PC-3 (cell line): ENCODE data around the gene ASIC5. TPM values are rescaled to one million over a fixed set of nuclear protein-coding genes. Genes with fewer than 3 reads are reported as not detected.

ENCODE experiments used
- ATAC-seq: fragments of 200-7000 bp; cut with Tn5 transposase; 2 replicates; pipeline ENCODE4 v1.9.1; 2020; ENCODE audit warnings: mild to moderate bottlenecking, moderate library complexity
- BruUV-seq: library from RNA; stranded (reverse); fragments of 400-500 nt; replicated peaks from 2 replicates; lab custom pipeline; 2021; lab: Mats Ljungman, UMichigan
- CTCF ChIA-PET: fragments of 300-600 bp; sonication (Branson Sonifier 250); formaldehyde crosslinking; loops from one replicate; lab custom pipeline; 2022; ENCODE audit warnings: antibody characterized with exemption; lab: Charles Lee
- POLR2A ChIA-PET: fragments of 300-600 bp; sonication (Branson Sonifier 250); formaldehyde crosslinking; loops from one replicate; lab custom pipeline; 2022; ENCODE audit warnings: antibody characterized with exemption; ENCODE audit not compliant: unreplicated experiment; lab: Charles Lee
- DNase-seq: peaks from one replicate; pipeline ENCODE4 v3.0.0-alpha.2; 2015
- H2AFZ ChIP-seq: fragments of 300-600 bp; sonication (generic); 2 replicates; pipeline ENCODE4 v1.6.0; 2016; ENCODE audit warnings: antibody characterized with exemption, low read length
- H3F3A ChIP-seq: fragments of 300-600 bp; sonication (generic); one replicate; pipeline ENCODE4 v1.6.0; 2017; ENCODE audit warnings: antibody characterized with exemption, low read length, control low read depth, mild to moderate bottlenecking; ENCODE audit not compliant: unreplicated experiment
- H3K27ac ChIP-seq: fragments of 300-600 bp; sonication (generic); 2 replicates; pipeline ENCODE4 v1.5.1; 2016; ENCODE audit warnings: mild to moderate bottlenecking, low read length
- H3K27me3 ChIP-seq: fragments of 300-600 bp; sonication (generic); 2 replicates; pipeline ENCODE4 v1.6.1; 2016; ENCODE audit warnings: low read length, mixed read lengths
- H3K36me3 ChIP-seq: fragments of 300-600 bp; sonication (generic); 2 replicates; pipeline ENCODE4 v1.6.1; 2016; ENCODE audit warnings: low read depth, mixed run types, low read length, mixed read lengths
- H3K4me1 ChIP-seq: fragments of 300-600 bp; sonication (generic); 2 replicates; pipeline ENCODE4 v1.5.1; 2016; ENCODE audit warnings: low read length; ENCODE audit not compliant: insufficient read depth
- H3K4me2 ChIP-seq: fragments of 300-600 bp; sonication (generic); 2 replicates; pipeline ENCODE4 v1.6.0; 2016; ENCODE audit warnings: low read length
- H3K4me3 ChIP-seq: fragments of 300-600 bp; sonication (generic); 2 replicates; pipeline ENCODE4 v1.5.1; 2016; ENCODE audit warnings: mild to moderate bottlenecking, low read length, mixed read lengths
- H3K79me2 ChIP-seq: fragments of 300-600 bp; sonication (generic); 2 replicates; pipeline ENCODE4 v1.6.1; 2017; ENCODE audit warnings: low read length, mixed read lengths
- H3K9ac ChIP-seq: fragments of 300-600 bp; sonication (generic); 2 replicates; pipeline ENCODE4 v1.6.0; 2016; ENCODE audit warnings: mild to moderate bottlenecking, low read length
- H3K9me2 ChIP-seq: fragments of 300-600 bp; sonication (generic); replicated peaks from 2 replicates; pipeline ENCODE4 v1.6.1; 2016; ENCODE audit warnings: mixed run types, low read length, mixed read lengths
- H3K9me3 ChIP-seq: fragments of 300-600 bp; sonication (generic); 2 replicates; pipeline ENCODE4 v1.6.1; 2016; ENCODE audit warnings: low read length, mixed read lengths
- H4K20me1 ChIP-seq: fragments of 300-600 bp; sonication (generic); 2 replicates; pipeline ENCODE4 v1.6.1; 2016; ENCODE audit warnings: low read length, mixed read lengths
- EZH2 ChIP-seq: fragments of 300-600 bp; sonication (generic); IDR thresholded peaks from one replicate; pipeline ENCODE4 v1.6.1; 2017; ENCODE audit warnings: antibody characterized with exemption, mild to moderate bottlenecking, low read length; ENCODE audit not compliant: unreplicated experiment
- EZH2phosphoT487 ChIP-seq: fragments of 300-600 bp; sonication (generic); IDR thresholded peaks from 2 replicates; pipeline ENCODE4 v1.6.1; 2018; ENCODE audit warnings: mild to moderate bottlenecking, antibody characterized with exemption, low read length, borderline replicate concordance
- intact Hi-C: fragments of 100-400 bp; cut with micrococcal nuclease; formaldehyde crosslinking; loops from 2 replicates; pipeline ENCODE4 v1.9.0; 2023
- total RNA-seq: library from RNA; depleted of rRNA; stranded (reverse); fragments of >200 nt; gene quantifications from 2 replicates; pipeline ENCODE4 v1.2.3, GENCODE V29; 2014
- TF ChIP-seq, protein P1 (sequence below): fragments of 300-600 bp; sonication (generic); conservative IDR thresholded peaks from 2 replicates; pipeline ENCODE4 v1.5.1; 2017; ENCODE audit warnings: antibody characterized with exemption, low read depth, mild to moderate bottlenecking, low read length

Gene ASIC5
- total RNA-seq, 1 experiment from 2014 or later, result not detected

- ATAC-seq (no peak), DNase-seq (no peak)
- Histone ChIP-seq H3K27me3 (no peaks in the 10 kb centered on the region), H3K9ac (no peak overlapping the region), H4K20me1 (no peaks in the 10 kb centered on the region), H3K4me1 (no peaks in the 10 kb centered on the region), H3F3A (no peaks in the 10 kb centered on the region), H2AFZ (0 out of 2 replicates have a peak overlapping the region, but pooled peaks have one; percentile 26), H3K36me3 (no peaks in the 10 kb centered on the region), H3K4me2 (no peak overlapping the region), H3K79me2 (no peaks in the 10 kb centered on the region), H3K9me2 (no peaks in the 10 kb centered on the region), H3K4me3 (no peak overlapping the region), H3K9me3 (no peaks in the 10 kb centered on the region), H3K27ac (no peak overlapping the region)
- ChIA-PET POLR2A (interaction anchor here (0.6 kb wide), 1 partner anchor 713 kb away, joined by 3 read pairs; no protein-coding TSS in a partner anchor), CTCF (interaction anchor here (1.6 kb wide), 1 partner anchor 142 kb away, joined by 21 read pairs; the partner anchor contains the start of gene CTSO)
- intact Hi-C loops, result no loop called here
- TF ChIP-seq, protein P1, sequence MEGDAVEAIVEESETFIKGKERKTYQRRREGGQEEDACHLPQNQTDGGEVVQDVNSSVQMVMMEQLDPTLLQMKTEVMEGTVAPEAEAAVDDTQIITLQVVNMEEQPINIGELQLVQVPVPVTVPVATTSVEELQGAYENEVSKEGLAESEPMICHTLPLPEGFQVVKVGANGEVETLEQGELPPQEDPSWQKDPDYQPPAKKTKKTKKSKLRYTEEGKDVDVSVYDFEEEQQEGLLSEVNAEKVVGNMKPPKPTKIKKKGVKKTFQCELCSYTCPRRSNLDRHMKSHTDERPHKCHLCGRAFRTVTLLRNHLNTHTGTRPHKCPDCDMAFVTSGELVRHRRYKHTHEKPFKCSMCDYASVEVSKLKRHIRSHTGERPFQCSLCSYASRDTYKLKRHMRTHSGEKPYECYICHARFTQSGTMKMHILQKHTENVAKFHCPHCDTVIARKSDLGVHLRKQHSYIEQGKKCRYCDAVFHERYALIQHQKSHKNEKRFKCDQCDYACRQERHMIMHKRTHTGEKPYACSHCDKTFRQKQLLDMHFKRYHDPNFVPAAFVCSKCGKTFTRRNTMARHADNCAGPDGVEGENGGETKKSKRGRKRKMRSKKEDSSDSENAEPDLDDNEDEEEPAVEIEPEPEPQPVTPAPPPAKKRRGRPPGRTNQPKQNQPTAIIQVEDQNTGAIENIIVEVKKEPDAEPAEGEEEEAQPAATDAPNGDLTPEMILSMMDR, result no peak
- TF ChIP-seq EZH2 (no peak), EZH2phosphoT487 (no peak)
- no TSS peak for BruUV-seq
These were observed 55.0 kb downstream of the ASIC5 start for GRCh38 chr4:155811083-155811482.

DNA sequence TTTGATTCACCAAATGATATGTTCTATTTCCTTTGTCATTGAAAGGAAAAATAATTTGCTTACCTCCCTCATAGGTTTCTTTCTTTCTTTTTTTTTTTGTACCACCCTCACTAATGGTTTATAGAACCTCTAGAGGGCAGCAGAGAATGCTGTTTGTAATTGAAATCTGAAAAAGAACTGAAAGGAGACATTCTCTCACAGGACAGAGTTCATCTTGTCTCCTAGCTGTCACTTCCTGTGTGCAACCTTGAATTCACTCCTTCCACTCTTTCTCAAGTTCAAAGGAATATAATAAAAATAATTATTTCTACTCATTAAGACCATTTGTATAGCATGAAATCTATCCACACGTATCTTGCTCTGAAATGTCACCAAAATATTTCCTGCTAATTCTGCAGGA lies 56.2 kb downstream of the ASIC5 start:
- Histone ChIP-seq H3K4me1 (peaks cover 10% of the 10 kb centered on the region), H3K27me3 (no peaks in the 10 kb centered on the region), H3K9ac (no peak overlapping the region), H3K9me3 (no peaks in the 10 kb centered on the region), H3K9me2 (no peaks in the 10 kb centered on the region), H3F3A (no peaks in the 10 kb centered on the region), H3K79me2 (no peaks in the 10 kb centered on the region), H4K20me1 (no peaks in the 10 kb centered on the region), H3K27ac (no peak overlapping the region), H2AFZ (peak overlapping the region; percentile 68; the same call in 1 of the 2 replicates), H3K36me3 (no peaks in the 10 kb centered on the region), H3K4me3 (no peak overlapping the region), H3K4me2 (no peak overlapping the region)
- ChIA-PET CTCF (interaction anchor here (1.6 kb wide), 1 partner anchor 143 kb away, joined by 21 read pairs; the partner anchor contains the start of gene CTSO), POLR2A (no interaction called here)
- BruUV-seq, result no TSS peak
- intact Hi-C loops, result loop anchor here (1.0 kb wide), 1 partner anchor 143 kb away; the partner anchor contains the start of gene CTSO
- no peak for TF ChIP-seq EZH2phosphoT487
- TF ChIP-seq EZH2, result no peak
- TF ChIP-seq, protein P1, result peak; percentile 67
- DNase-seq (peak; percentile 87), ATAC-seq (peak; percentile 54)

DNA sequence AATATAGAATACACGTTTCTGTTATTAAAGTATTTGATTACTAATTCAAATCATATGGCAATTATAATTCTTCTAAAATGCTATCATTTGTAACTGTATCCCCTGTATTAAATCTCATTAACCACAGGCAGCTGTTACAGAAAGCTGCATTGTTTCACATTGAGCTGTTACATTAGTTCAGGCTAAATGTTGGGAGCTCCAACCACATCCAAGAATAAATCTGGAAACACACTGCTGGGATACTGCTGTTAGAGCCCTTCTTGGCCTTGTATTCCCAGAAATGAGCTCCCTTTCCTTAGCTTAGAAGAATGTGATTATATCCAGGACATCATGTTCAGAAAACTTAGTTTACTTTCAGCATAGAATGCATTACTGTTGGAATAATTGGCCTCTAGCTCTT lies 59.1 kb downstream of the ASIC5 start:
- H3F3A ChIP-seq, result no peaks in the 10 kb centered on the region
- H4K20me1 ChIP-seq, result no peaks in the 10 kb centered on the region
- H3K27me3 ChIP-seq, result no peaks in the 10 kb centered on the region
- H3K79me2 ChIP-seq, result no peaks in the 10 kb centered on the region
- BruUV-seq, result no TSS peak
- no peaks in the 10 kb centered on the region for H3K9me3 ChIP-seq
- no peak overlapping the region for H3K9ac ChIP-seq
- DNase-seq (no peak), ATAC-seq (no peak)
- H3K4me1 ChIP-seq, result peaks cover 14% of the 10 kb centered on the region
- H3K4me2 ChIP-seq, result no peak overlapping the region
- no peaks in the 10 kb centered on the region for H3K36me3 ChIP-seq
- ChIA-PET POLR2A (no interaction called here), CTCF (interaction anchor here (0.6 kb wide), 1 partner anchor 146 kb away, joined by 4 read pairs; no protein-coding TSS in a partner anchor)
- TF ChIP-seq, protein P1, result no peak
- TF ChIP-seq EZH2, result no peak
- TF ChIP-seq EZH2phosphoT487, result no peak
- no peak overlapping the region for H3K4me3 ChIP-seq
- no peak overlapping the region for H2AFZ ChIP-seq
- intact Hi-C loops, result no loop called here
- no peak overlapping the region for H3K27ac ChIP-seq
- H3K9me2 ChIP-seq, result no peaks in the 10 kb centered on the region
